ENCODE measurements around the gene LRPPRC.

Gene LRPPRC

GRCh38 chr2:43853141-43854081, 142.4 kb downstream of the LRPPRC start:
- no peak for DNase-seq (ENCODE audit: low spot score)

- DNase-seq (ENCODE audit: low spot score): no peak
Measured at GRCh38 chr2:43852196-43852730, 143.5 kb downstream of the LRPPRC start.

GRCh38 chr2:43851011-43851980, 144.5 kb downstream of the LRPPRC start:
- no peak for DNase-seq (ENCODE audit: low spot score)

DNA sequence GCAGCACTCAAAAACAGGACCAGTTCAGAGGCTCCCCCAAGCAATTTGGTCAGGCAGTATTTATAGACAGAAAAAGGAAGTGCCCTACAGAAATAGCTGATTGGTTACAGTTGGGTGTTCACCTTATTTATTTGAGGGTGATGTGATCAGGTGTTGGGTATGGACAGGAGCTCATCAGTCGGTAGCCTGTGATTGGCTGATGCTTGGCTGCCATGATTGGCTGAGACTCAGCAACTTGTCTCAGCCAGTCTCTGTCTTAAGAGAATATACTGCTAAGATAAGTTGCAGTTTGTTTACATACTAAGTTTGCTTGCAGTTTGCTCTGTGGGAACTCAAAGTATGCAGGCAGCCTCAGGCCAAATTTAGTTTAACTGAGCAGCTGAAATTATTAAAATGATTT, 147.6 kb downstream of the LRPPRC start:
- no peak for DNase-seq (ENCODE audit: low spot score)

- no peak for DNase-seq (ENCODE audit: low spot score)
Measured at GRCh38 chr2:43846140-43846793, 149.5 kb downstream of the LRPPRC start.

- no peak for DNase-seq (ENCODE audit: low spot score)
Measured at GRCh38 chr2:43845181-43845580, 150.6 kb downstream of the LRPPRC start.

DNA sequence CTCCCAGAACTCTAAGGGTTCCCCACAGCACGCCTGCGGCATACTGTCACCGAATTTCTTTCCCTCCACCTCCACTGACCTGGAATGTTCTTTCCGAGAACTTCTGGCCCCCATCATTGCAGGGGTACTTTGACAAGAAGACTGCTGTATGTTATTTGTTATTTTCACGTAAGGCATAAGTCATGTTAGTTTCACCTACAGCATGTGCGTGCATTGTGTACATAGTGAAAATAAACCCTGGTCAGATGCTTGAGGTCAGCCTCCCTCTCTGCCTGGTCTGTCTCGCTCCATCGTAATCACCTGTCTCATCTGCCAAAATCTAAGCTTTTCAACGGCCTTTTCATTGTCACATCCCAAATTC, 152.9 kb downstream of the LRPPRC start:
- no peak for DNase-seq (ENCODE audit: low spot score)

- DNase-seq (ENCODE audit: low spot score): no peak
Measured at GRCh38 chr2:43841949-43842865, 153.6 kb downstream of the LRPPRC start.

DNA sequence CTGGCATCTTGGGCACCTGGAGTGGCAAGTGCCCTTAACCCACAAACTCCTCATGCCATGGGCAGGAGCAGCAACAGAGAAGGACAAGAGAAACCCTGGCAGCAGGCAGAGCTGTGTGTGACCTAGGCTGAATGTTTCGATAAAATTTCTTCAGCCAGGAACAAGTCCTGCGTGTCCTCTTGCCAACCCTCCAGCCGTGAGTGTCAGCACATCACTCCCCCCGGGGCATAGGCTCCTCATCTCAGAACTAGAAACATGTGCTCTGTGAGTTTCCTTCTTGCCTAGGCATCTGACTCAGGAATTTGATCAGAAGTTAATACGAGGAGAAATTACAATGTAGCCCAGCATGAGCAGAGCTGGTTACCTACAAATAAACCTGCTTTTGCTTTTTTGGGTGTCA, 154.8 kb downstream of the LRPPRC start:
- no peak for DNase-seq (ENCODE audit: low spot score)

GRCh38 chr2:43839776-43840564, 155.8 kb downstream of the LRPPRC start:
- DNase-seq (ENCODE audit: low spot score): no peak

GRCh38 chr2:43838560-43839267, 157.1 kb downstream of the LRPPRC start, which contains the start of the genes ABCG5 and ABCG8:
Gene ABCG5, minus strand, starts transcription at chr2:43838839. Its CDS starts 160 bp downstream, at chr2:43838679.
Gene ABCG8, plus strand, starts transcription at chr2:43838971. Its CDS starts 83 bp downstream, at chr2:43839054.
- DNase-seq (ENCODE audit: low spot score): no peak

DNA sequence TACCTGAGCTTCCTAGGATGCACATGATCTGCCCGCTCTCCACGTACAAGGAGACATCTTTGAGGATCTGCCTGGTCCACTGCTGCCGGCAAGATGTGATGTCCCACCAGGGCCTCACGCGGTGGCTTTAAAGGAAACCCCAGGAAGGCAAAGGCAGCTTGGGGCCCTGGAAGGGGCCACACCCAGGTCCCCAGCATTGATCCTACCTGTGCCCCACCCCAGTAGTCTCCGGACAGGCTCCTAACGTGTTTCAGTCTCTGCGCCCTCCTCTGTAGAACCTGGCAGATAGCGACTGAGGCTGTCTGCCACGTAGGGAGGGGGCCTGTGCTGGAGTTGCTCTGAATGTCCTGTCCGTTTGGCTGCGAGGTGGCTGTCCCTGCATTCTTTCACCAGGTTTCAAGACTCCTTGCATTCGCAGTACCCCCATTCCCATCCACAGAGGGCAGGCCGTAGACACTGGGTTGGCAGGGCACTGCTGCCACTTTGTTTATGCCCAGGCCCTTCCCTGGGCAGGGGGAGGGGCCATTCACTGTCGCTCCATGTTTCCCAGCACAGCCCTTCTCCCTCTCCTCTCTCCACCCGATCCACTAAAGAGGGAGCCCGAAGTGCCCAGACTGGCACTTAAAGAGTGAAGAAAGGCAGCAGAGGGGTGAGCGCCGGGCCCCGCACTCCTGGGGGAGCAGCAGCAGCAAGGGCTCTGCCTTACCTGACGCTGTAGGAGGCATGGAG, 157.8 kb downstream of the LRPPRC start:
- no peak for DNase-seq (ENCODE audit: low spot score)

DNA sequence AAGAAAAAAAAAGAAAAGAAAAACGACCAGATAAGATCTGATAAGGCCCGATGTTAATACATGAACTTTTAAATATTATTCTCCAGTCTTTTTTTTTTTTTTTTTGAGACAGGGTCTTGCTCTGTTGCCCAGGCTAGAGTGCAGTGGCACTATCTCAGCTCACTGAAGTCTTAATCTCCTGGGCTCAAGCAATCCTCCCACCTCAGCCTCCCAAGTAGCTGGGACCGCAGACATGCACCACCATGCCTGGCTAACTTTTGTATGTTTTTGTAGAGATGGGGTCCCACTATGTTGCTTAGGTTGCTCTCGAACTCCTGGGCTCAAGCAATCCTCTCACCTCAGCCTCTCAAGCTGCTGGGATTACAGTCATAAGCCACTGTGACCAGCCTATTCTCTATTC, 158.8 kb downstream of the LRPPRC start:
- DNase-seq (ENCODE audit: low spot score): no peak

Data from left forelimb (tissue), 1 donor.